Keratinocyte (primary cell): ENCODE measurements around the gene LONP2.

ENCODE experiments used
- CTCF ChIP-seq, 3 experiments: IDR thresholded peaks in 1 of 3; conservative IDR thresholded peaks in 1 of 3; optimal IDR thresholded peaks in 1 of 3; 2 replicates in 2 of 3; 3 replicates in 1 of 3; pipeline versions ENCODE3 to v1.5.1; 2011; ENCODE audit warnings: low read length in 3 of 3, mild to moderate bottlenecking in 3 of 3, moderate library complexity in 2 of 3, control low read depth in 1 of 3, inconsistent platforms in 1 of 3; ENCODE audit not compliant: insufficient read depth in 2 of 3; ENCODE audit errors: extremely low read depth in 1 of 3
- EZH2 ChIP-seq: IDR thresholded peaks from one replicate; pipeline ENCODE4 v1.6.1; 2012; ENCODE audit warnings: inconsistent platforms, mild to moderate bottlenecking, low read length, moderate library complexity

GRCh38 chr16:48212033-48212432 is 32.1 kb upstream of the LONP2 start:
- TF ChIP-seq CTCF (optimal IDR thresholded peaks at IDR 0.05 in 1 of 3, IDR thresholded peaks at IDR 0.05 in 1 of 3, conservative IDR thresholded peaks at IDR 0.05 in 1 of 3; ENCODE audit: extremely low read depth in 1 of 3, insufficient read depth in 2 of 3, low read length in 3 of 3) (no peak), EZH2 (no peak)
